ENCODE results near the gene ZDHHC13. TPM values are rescaled to one million over a fixed set of nuclear protein-coding genes. Genes with fewer than 3 reads are reported as not detected.

Gene ZDHHC13
- total RNA-seq, 1 experiment from 2014 or later: 21.8 TPM

DNA sequence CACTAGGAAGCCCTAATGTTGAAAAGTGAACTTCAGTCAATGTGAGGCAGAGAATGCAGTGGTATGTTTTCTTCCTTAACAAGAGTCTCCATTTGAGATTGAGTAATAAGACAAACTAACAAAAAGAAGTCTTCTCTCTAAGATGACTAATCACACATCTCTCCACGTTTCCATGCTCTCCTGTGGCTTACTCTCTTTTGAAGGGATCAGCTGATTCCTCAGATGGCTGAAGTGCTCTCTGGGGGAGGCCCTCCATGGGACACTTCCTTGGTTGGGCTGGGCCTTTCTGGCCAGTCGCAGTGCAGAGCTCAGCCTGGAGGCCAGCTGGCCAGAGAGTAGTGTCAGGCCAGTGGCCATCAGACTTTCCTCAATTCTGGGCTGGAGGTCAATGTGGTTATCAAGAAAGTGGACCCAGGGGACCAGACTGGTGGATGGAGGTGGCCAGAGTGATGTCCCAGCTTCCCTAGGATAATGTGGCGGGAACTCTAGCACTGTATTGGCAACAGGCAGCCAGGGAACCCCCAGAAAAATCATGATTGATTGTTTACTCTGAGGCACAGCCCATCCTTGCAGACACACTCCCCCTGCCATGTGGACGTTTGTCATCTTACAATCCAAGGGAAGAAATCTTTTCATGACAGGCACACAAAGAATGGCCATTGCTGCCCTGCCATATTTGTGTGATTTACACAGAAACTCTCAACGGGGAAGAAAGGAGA is 70.3 kb downstream of the ZDHHC13 start:
- Histone ChIP-seq H3K9me2 (ENCODE audit: insufficient read depth) (no peaks in the 10 kb centered on the region), H3K9me3 (ENCODE audit: control insufficient read depth in 1 of 2, insufficient read depth in 1 of 2, low read depth in 1 of 2, low read length in 2 of 2) (no peaks in the 10 kb centered on the region), H3K9ac (ENCODE audit: low read length) (no peak overlapping the region), H3K27me3 (ENCODE audit: insufficient read depth, low read length) (no peaks in the 10 kb centered on the region), H3K4me1 (ENCODE audit: control insufficient read depth in 1 of 2, insufficient read depth in 2 of 2, low read length in 2 of 2) (no peaks in the 10 kb centered on the region), H3K27ac (ENCODE audit: low read depth, low read length) (no peak overlapping the region), H3K79me2 (ENCODE audit: insufficient read depth, low read length) (no peaks in the 10 kb centered on the region), H3K4me3 (replicated peaks in 1 of 2; ENCODE audit: low read depth in 1 of 2, low read length in 2 of 2) (no peak overlapping the region), H2AFZ (ENCODE audit: low read depth, low read length, poor library complexity, severe bottlenecking) (no peak overlapping the region), H3K4me2 (ENCODE audit: low read length) (no peak overlapping the region), H3K36me3 (ENCODE audit: control insufficient read depth in 1 of 2, insufficient read depth in 2 of 2, low read length in 2 of 2) (no peaks in the 10 kb centered on the region), H4K20me1 (ENCODE audit: insufficient read depth) (no peaks in the 10 kb centered on the region)
- intact Hi-C loops (cut with micrococcal nuclease): no loop called here
- TF ChIP-seq EZH2 (IDR thresholded peaks at IDR 0.05) (no peak), RAD21 (IDR thresholded peaks at IDR 0.05; ENCODE audit: low read depth) (no peak), SRF (IDR thresholded peaks at IDR 0.05; ENCODE audit: low read depth) (no peak), POLR2AphosphoS5 (IDR thresholded peaks at IDR 0.05; ENCODE audit: low read depth, low read length) (no peak), ZFX (IDR thresholded peaks at IDR 0.05) (no peak), SP1 (IDR thresholded peaks at IDR 0.05; ENCODE audit: low read depth) (no peak), ELF1 (IDR thresholded peaks at IDR 0.05; ENCODE audit: borderline replicate concordance, low read depth) (no peak), CEBPB (IDR thresholded peaks at IDR 0.05; ENCODE audit: low read depth) (no peak), FOSL1 (IDR thresholded peaks at IDR 0.05; ENCODE audit: low read depth) (no peak), ATF3 (IDR thresholded peaks at IDR 0.05) (no peak), EZH2phosphoT487 (IDR thresholded peaks at IDR 0.05; ENCODE audit: borderline replicate concordance) (no peak)
- ATAC-seq (no peak), DNase-seq (ENCODE audit: low read depth, low spot score) (no peak)
- BruUV-seq (replicated peaks): no TSS peak
- CTCF ChIA-PET: no interaction called here
- POLR2A ChIA-PET: no interaction called here
- RAD21 ChIA-PET (ENCODE audit: low non-redundant PET in 1 of 2, low total read pairs in 2 of 2, uncharacterized antibody in 2 of 2, unreplicated experiment in 2 of 2): no interaction called here

- H2AFZ ChIP-seq (ENCODE audit: low read depth, low read length, poor library complexity, severe bottlenecking): no peak overlapping the region
- no peak overlapping the region for H3K27ac ChIP-seq (ENCODE audit: low read depth, low read length)
- intact Hi-C loops (cut with micrococcal nuclease): no loop called here
- H3K9ac ChIP-seq (ENCODE audit: low read length): no peak overlapping the region
- H3K4me1 ChIP-seq (ENCODE audit: control insufficient read depth in 1 of 2, insufficient read depth in 2 of 2, low read length in 2 of 2): no peaks in the 10 kb centered on the region
- ATAC-seq: no peak
- no peaks in the 10 kb centered on the region for H3K9me2 ChIP-seq (ENCODE audit: insufficient read depth)
- POLR2A ChIA-PET: no interaction called here
- no peaks in the 10 kb centered on the region for H4K20me1 ChIP-seq (ENCODE audit: insufficient read depth)
- no peaks in the 10 kb centered on the region for H3K9me3 ChIP-seq (ENCODE audit: control insufficient read depth in 1 of 2, insufficient read depth in 1 of 2, low read depth in 1 of 2, low read length in 2 of 2)
- no peak overlapping the region for H3K4me3 ChIP-seq (replicated peaks in 1 of 2; ENCODE audit: low read depth in 1 of 2, low read length in 2 of 2)
- DNase-seq (ENCODE audit: low read depth, low spot score): no peak
- H3K27me3 ChIP-seq (ENCODE audit: insufficient read depth, low read length): no peaks in the 10 kb centered on the region
- no peaks in the 10 kb centered on the region for H3K36me3 ChIP-seq (ENCODE audit: control insufficient read depth in 1 of 2, insufficient read depth in 2 of 2, low read length in 2 of 2)
- no peak overlapping the region for H3K4me2 ChIP-seq (ENCODE audit: low read length)
- H3K79me2 ChIP-seq (ENCODE audit: insufficient read depth, low read length): no peaks in the 10 kb centered on the region
- CTCF ChIA-PET: no interaction called here
- RAD21 ChIA-PET (ENCODE audit: low non-redundant PET in 1 of 2, low total read pairs in 2 of 2, uncharacterized antibody in 2 of 2, unreplicated experiment in 2 of 2): no interaction called here
- BruUV-seq (replicated peaks): no TSS peak
- TF ChIP-seq FOSL1 (IDR thresholded peaks at IDR 0.05; ENCODE audit: low read depth) (no peak), POLR2A (IDR thresholded peaks at IDR 0.05; ENCODE audit: borderline replicate concordance, extremely low read depth, insufficient read depth, insufficient read length) (no peak), ELF1 (IDR thresholded peaks at IDR 0.05; ENCODE audit: borderline replicate concordance, low read depth) (no peak), SIN3A (IDR thresholded peaks at IDR 0.05; ENCODE audit: low read depth) (no peak), SRF (IDR thresholded peaks at IDR 0.05; ENCODE audit: low read depth) (no peak), ZNF274 (IDR thresholded peaks at IDR 0.05; ENCODE audit: low read depth, low read length) (no peak), EZH2phosphoT487 (IDR thresholded peaks at IDR 0.05; ENCODE audit: borderline replicate concordance) (no peak), JUND (IDR thresholded peaks at IDR 0.05) (no peak), EZH2 (IDR thresholded peaks at IDR 0.05) (no peak), POLR2AphosphoS5 (IDR thresholded peaks at IDR 0.05; ENCODE audit: low read depth, low read length) (no peak), SP1 (IDR thresholded peaks at IDR 0.05; ENCODE audit: low read depth) (no peak), YY1 (IDR thresholded peaks at IDR 0.05; ENCODE audit: extremely low read depth, insufficient replicate concordance, low read depth, low read length) (no peak), CEBPB (IDR thresholded peaks at IDR 0.05; ENCODE audit: low read depth) (no peak)
- TF ChIP-seq, protein P1, sequence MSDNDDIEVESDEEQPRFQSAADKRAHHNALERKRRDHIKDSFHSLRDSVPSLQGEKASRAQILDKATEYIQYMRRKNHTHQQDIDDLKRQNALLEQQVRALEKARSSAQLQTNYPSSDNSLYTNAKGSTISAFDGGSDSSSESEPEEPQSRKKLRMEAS (IDR thresholded peaks at IDR 0.05): no peak
- TF ChIP-seq, protein P2, sequence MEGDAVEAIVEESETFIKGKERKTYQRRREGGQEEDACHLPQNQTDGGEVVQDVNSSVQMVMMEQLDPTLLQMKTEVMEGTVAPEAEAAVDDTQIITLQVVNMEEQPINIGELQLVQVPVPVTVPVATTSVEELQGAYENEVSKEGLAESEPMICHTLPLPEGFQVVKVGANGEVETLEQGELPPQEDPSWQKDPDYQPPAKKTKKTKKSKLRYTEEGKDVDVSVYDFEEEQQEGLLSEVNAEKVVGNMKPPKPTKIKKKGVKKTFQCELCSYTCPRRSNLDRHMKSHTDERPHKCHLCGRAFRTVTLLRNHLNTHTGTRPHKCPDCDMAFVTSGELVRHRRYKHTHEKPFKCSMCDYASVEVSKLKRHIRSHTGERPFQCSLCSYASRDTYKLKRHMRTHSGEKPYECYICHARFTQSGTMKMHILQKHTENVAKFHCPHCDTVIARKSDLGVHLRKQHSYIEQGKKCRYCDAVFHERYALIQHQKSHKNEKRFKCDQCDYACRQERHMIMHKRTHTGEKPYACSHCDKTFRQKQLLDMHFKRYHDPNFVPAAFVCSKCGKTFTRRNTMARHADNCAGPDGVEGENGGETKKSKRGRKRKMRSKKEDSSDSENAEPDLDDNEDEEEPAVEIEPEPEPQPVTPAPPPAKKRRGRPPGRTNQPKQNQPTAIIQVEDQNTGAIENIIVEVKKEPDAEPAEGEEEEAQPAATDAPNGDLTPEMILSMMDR (IDR thresholded peaks at IDR 0.05 in 2 of 3, conservative IDR thresholded peaks at IDR 0.05 in 1 of 3; ENCODE audit: borderline replicate concordance in 1 of 3, insufficient read depth in 1 of 3, low read depth in 2 of 3, low read length in 2 of 3): no peak
Measured at GRCh38 chr11:19187833-19188258, 70.9 kb downstream of the ZDHHC13 start.

Data from HCT116 (cell line).